ENCODE measurements around the gene TBC1D16.

The TBC1D16 gene

DNA sequence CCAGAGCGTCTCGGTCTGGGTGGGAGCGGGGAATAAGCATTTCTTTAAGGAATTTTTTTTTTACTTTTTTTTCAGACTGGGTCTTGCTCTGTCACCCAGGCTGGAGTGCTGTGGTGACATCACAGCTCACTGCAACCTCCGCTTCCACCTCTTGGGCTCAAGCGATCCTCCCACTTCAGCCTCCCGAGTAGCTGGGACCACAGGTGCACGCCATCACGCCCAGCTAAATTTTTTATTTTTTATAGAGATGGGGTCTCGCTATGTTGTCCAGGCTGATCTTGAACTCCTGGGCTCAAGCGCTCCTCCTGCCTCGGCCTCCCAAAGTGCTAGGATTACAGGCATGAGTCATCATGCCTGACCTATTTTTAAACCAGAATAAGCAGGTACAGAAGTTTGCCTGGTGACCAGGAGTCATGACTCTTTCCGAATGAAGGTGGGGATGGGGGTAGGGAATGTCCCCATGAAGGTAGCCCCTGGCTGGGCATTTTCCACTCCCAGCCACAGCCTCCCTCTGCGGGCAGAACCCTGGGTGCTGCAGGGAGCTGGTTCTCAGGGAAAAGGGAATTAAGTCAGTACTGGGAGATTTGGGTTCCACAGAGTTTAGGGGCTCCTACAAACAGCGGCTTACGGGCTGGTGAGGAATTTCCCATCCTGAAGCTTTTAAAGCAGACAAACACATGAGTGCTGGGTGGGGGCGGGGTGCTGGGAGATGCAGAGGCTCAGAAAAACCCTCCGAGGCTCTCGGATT is 48.3 kb downstream of the TBC1D16 start:
- no peaks in the 10 kb centered on the region for H3K36me3 Mint-ChIP-seq
- H3K4me3 Mint-ChIP-seq = no peak overlapping the region
- no peak for DNase-seq (ENCODE audit: low spot score in 2 of 2)
- ATAC-seq (ENCODE audit: low read depth) = no peak
- no peak overlapping the region for H3K27ac Mint-ChIP-seq
- peaks cover 2% of the 10 kb centered on the region for H3K27me3 Mint-ChIP-seq
- H3K9me3 Mint-ChIP-seq = no peaks in the 10 kb centered on the region
- H3K4me1 Mint-ChIP-seq = peaks cover 7% of the 10 kb centered on the region

DNA sequence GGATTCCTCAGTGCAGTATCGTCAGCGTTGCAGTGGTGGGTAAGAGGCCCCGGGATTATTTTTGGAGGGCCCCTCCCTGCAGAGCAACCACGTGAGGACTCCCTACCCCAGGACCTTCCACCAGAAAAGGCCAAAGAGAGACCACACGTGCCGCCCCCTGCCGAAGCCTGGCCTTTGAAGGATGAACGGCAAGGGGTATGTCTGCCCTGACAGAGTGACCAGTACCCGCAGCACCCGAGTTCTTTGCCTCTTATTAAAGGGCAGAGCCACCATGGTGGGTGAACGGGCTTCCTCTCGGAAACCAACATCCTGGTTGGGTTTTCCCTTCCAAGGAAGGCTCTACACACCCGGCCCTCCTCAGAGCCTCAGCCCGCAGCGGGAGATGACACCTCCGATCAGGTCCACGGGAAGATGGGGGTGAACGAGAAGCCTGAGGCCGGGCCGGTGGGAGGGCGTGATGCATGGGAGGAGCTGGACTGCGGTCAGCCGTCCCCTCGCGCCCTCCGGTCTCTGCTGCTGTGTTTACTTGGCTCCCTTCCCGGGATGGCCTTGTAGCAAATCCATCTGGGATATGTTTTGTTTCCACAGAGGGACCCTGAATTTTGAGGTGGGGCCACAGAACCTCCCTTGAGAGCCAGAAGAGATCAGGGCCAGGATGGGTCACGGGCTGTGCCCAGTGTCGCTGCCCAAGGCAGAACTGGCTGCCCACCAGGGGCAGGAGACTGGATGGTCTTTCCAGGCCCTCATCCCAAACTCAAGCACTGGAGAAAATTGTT is 49.1 kb downstream of the TBC1D16 start:
- no peaks in the 10 kb centered on the region for H3K9me3 Mint-ChIP-seq

GRCh38 chr17:79985943-79986391 is 49.7 kb downstream of the TBC1D16 start:
- H3K36me3 Mint-ChIP-seq = no peaks in the 10 kb centered on the region
- H3K27me3 Mint-ChIP-seq = peaks cover 2% of the 10 kb centered on the region
- DNase-seq (ENCODE audit: low spot score in 2 of 2) (no peak), ATAC-seq (ENCODE audit: low read depth) (no peak)
- no peak overlapping the region for H3K4me3 Mint-ChIP-seq
- no peaks in the 10 kb centered on the region for H3K4me1 Mint-ChIP-seq
- H3K27ac Mint-ChIP-seq = no peak overlapping the region
- no peaks in the 10 kb centered on the region for H3K9me3 Mint-ChIP-seq

More for the DNA sequence above, 49.1 kb downstream of the TBC1D16 start:
- Mint-ChIP-seq H3K27me3 (peaks cover 2% of the 10 kb centered on the region), H3K27ac (no peak overlapping the region), H3K36me3 (no peaks in the 10 kb centered on the region), H3K4me3 (no peak overlapping the region), H3K4me1 (peaks cover 4% of the 10 kb centered on the region)
- DNase-seq (ENCODE audit: low spot score in 2 of 2) (no peak), ATAC-seq (ENCODE audit: low read depth) (no peak)

DNA sequence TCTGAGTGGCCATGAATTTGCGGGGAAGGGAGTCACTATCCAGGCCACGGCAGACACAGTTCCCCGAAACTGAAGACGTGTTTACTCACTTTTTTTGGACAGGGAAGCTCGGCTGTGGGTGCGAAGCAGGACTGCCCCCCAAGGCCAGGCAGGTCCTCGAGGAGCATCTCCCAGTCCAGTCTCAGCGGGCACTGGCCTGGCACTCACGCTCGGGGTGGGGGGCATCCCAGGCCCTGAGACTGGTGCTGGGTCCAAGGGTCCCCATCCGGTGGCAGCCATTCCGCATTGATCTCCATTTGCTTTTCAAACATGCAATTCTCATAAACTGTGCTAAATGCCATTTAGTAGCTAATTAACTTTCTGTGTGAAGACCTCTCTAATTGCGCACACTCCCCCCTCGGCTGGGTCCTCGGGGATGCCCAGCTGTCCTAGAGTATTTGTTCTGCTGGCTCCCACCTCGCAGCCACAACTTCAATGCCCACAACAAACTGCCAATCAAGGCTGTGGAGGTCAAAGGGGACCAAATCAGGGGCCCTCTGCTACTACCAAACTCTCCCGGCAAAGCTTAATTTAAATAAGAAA is 50.2 kb downstream of the TBC1D16 start:
- H3K9me3 Mint-ChIP-seq = no peaks in the 10 kb centered on the region
- H3K4me1 Mint-ChIP-seq = no peaks in the 10 kb centered on the region
- no peak for ATAC-seq (ENCODE audit: low read depth)
- H3K4me3 Mint-ChIP-seq = no peak overlapping the region
- DNase-seq (ENCODE audit: low spot score in 2 of 2) = no peak
- peaks cover 2% of the 10 kb centered on the region for H3K27me3 Mint-ChIP-seq
- no peak overlapping the region for H3K27ac Mint-ChIP-seq
- H3K36me3 Mint-ChIP-seq = no peaks in the 10 kb centered on the region

- peaks cover 2% of the 10 kb centered on the region for H3K27me3 Mint-ChIP-seq
Measured at GRCh38 chr17:79984877-79985276, 50.8 kb downstream of the TBC1D16 start.

DNA sequence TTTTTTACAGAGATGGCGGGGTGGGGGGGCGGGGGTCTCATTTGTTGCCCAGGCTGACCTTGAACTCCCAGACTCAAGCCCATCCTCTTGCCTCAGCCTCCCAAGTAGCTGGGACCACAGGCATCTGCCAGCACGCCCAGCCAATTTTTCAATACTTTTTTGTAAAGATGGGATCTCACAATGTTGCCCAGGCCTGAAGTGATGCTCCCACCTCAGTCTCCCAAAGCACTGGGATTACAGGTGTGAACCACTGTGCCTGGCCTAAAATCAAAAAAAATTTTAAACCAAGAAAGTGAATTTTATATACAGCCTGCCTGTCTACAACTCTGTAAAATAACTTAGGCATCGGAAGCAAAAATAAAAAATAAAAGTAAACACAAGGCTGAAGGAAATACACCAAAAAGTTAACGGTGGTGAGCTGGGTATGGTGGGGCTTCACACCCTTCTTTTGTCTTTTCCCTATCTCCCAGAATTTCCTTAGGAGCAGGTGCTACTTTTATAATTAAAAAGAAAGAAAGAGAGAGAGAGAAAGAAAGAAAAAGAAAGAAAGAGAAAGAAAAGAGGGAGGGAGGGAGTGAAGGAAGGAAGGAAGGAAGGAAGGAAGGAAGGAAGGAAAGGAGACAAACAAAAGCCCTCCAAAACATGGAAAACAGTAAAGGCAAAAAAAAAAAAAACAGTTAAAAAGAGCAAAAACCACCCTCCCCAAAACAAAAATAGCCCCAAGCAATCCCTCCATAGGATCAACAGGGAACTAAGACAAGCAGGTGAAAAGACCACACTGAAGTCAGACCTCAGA is 51.4 kb downstream of the TBC1D16 start:
- DNase-seq (ENCODE audit: low spot score in 2 of 2) (no peak), ATAC-seq (ENCODE audit: low read depth) (no peak)
- no peaks in the 10 kb centered on the region for H3K4me1 Mint-ChIP-seq
- no peaks in the 10 kb centered on the region for H3K36me3 Mint-ChIP-seq
- no peaks in the 10 kb centered on the region for H3K9me3 Mint-ChIP-seq
- peaks cover 2% of the 10 kb centered on the region for H3K27me3 Mint-ChIP-seq
- no peak overlapping the region for H3K27ac Mint-ChIP-seq
- H3K4me3 Mint-ChIP-seq = no peak overlapping the region

More at GRCh38 chr17:79984877-79985276, 50.8 kb downstream of the TBC1D16 start:
- Mint-ChIP-seq H3K9me3 (no peaks in the 10 kb centered on the region), H3K4me1 (no peaks in the 10 kb centered on the region), H3K36me3 (no peaks in the 10 kb centered on the region), H3K27ac (no peak overlapping the region), H3K4me3 (no peak overlapping the region)
- DNase-seq (ENCODE audit: low spot score in 2 of 2) (no peak), ATAC-seq (ENCODE audit: low read depth) (no peak)

- ATAC-seq (ENCODE audit: low read depth) (no peak), DNase-seq (ENCODE audit: low spot score in 2 of 2) (no peak)
- H3K27me3 Mint-ChIP-seq = peaks cover 2% of the 10 kb centered on the region
- H3K9me3 Mint-ChIP-seq = no peaks in the 10 kb centered on the region
- H3K4me1 Mint-ChIP-seq = no peaks in the 10 kb centered on the region
- no peaks in the 10 kb centered on the region for H3K36me3 Mint-ChIP-seq
- H3K4me3 Mint-ChIP-seq = no peak overlapping the region
- no peak overlapping the region for H3K27ac Mint-ChIP-seq
Measured at GRCh38 chr17:79983456-79983855, 52.2 kb downstream of the TBC1D16 start.

DNA sequence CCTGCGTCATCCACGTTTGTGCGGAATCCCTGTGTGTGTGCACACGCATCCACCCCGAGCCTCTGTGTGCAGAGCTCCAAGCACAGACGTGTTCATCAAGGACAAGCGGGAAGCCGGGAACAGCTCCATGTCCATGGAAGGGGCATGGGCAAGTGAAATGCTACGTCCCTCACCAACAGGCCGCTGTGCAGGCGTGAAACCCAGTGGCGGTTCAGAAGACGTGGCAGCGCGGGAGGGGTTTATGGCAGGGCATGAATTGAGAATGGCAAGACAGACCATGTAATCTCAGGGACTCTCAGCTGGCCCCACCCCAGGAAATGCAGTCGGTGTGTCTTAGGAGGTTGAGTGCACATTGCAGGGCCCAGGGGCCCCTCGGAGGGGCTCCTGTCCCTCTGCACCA is 52.7 kb downstream of the TBC1D16 start:
- Mint-ChIP-seq H3K36me3 (peaks cover 2% of the 10 kb centered on the region), H3K4me1 (no peaks in the 10 kb centered on the region), H3K27ac (no peak overlapping the region), H3K9me3 (no peaks in the 10 kb centered on the region), H3K4me3 (no peak overlapping the region), H3K27me3 (peaks cover 2% of the 10 kb centered on the region)
- DNase-seq (ENCODE audit: low spot score in 2 of 2) = no peak
- ATAC-seq (ENCODE audit: low read depth) = no peak

DNA sequence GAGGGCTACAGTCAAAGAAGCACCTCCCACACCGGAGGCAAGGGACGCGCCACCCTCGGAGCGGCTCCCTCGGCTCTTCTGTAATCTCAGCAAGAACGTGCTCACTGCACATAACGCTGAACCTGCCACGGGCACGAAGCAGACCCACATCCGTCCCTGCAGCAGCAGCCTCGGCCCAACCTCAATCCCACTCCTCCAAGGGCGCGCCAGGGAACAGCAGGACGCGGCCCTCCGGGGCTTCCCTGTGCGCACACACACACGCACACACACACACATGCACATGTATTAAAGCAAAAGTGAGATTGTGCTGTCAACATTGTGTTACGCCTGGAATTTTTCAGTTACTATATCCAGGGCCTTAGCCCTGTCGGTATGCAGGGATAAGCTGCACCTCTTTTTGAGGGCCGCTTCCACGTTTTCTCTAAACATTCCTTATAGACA is 54.0 kb downstream of the TBC1D16 start:
- no peak overlapping the region for H3K27ac Mint-ChIP-seq
- ATAC-seq (ENCODE audit: low read depth) (no peak), DNase-seq (ENCODE audit: low spot score in 2 of 2) (no peak)
- H3K36me3 Mint-ChIP-seq = peaks cover 3% of the 10 kb centered on the region
- H3K4me3 Mint-ChIP-seq = no peak overlapping the region
- H3K4me1 Mint-ChIP-seq = no peaks in the 10 kb centered on the region
- peaks cover 2% of the 10 kb centered on the region for H3K27me3 Mint-ChIP-seq
- H3K9me3 Mint-ChIP-seq = no peaks in the 10 kb centered on the region

DNA sequence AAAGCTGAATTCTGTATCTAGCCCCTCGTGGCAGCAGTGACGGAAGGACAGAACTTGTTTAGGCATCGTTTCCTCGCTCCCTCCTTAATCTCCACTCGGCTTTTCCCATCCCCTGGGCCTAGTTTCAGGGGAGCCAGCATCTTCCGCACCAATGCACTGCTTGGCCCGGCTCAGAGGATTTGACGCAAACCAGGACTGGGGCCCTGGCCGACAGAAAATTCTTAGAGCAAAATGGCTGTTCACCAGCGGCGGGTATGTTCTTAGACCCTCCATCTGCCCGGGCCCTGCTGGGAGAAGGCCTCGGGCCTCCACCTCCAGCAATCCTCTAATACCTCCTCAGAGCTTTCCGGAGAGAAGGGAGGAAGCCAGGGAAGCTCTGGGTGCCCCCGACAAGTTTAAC is 54.6 kb downstream of the TBC1D16 start:
- Mint-ChIP-seq H3K9me3 (no peaks in the 10 kb centered on the region), H3K27me3 (peaks cover 2% of the 10 kb centered on the region), H3K4me1 (no peaks in the 10 kb centered on the region), H3K36me3 (peaks cover 3% of the 10 kb centered on the region), H3K4me3 (no peak overlapping the region), H3K27ac (no peak overlapping the region)
- DNase-seq (ENCODE audit: low spot score in 2 of 2) = no peak
- ATAC-seq (ENCODE audit: low read depth) = no peak

DNA sequence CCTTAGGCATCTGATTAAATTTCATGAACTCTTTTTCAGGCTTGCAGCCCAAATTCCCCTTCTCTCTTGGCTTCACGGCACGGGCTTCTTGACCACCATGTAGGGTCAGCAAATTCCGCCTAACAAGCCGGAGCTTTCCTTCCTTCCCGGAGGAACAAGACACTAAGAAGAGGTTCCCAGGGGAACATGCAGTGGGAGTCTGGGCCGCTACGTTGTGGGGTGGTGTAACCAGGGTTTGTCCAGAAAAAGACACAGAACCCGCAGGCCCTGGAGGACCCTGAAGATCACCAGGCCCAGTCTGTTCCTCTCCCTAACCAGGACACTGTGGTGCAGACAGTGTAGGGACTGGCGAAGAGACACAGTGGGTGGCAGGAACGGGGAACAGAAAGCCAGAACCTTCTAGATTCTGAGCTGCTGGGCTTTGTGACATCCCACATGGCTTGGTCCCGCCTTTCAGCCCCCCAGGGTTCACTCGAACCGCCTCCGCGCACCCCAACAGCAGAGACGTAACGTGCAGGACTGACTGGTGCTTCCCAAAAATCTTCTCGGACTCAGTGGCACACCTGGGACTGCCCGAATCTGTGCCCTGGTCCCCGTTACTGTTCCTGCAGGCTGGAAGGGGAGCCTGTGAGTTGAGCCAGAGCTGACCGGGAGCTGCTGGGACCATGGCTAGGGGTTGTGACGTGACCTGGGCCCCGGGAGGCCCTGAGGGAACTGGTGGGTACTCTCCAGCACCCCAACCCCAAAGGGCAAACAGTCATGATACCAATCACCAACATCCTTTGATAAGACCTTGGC is 55.2 kb downstream of the TBC1D16 start:
- no peak for DNase-seq (ENCODE audit: low spot score in 2 of 2)
- no peak overlapping the region for H3K27ac Mint-ChIP-seq

GRCh38 chr17:79979816-79980215 is 55.9 kb downstream of the TBC1D16 start:
- peaks cover 2% of the 10 kb centered on the region for H3K27me3 Mint-ChIP-seq
- ATAC-seq (ENCODE audit: low read depth) (no peak), DNase-seq (ENCODE audit: low spot score in 2 of 2) (no peak)
- H3K27ac Mint-ChIP-seq = no peak overlapping the region
- H3K4me3 Mint-ChIP-seq = no peak overlapping the region
- H3K36me3 Mint-ChIP-seq = peaks cover 3% of the 10 kb centered on the region
- H3K9me3 Mint-ChIP-seq = no peaks in the 10 kb centered on the region
- H3K4me1 Mint-ChIP-seq = no peaks in the 10 kb centered on the region

More for the DNA sequence above, 55.2 kb downstream of the TBC1D16 start:
- H3K4me1 Mint-ChIP-seq = no peaks in the 10 kb centered on the region
- peaks cover 2% of the 10 kb centered on the region for H3K27me3 Mint-ChIP-seq
- H3K9me3 Mint-ChIP-seq = no peaks in the 10 kb centered on the region
- H3K4me3 Mint-ChIP-seq = no peak overlapping the region
- ATAC-seq (ENCODE audit: low read depth) = no peak
- peaks cover 3% of the 10 kb centered on the region for H3K36me3 Mint-ChIP-seq

DNA sequence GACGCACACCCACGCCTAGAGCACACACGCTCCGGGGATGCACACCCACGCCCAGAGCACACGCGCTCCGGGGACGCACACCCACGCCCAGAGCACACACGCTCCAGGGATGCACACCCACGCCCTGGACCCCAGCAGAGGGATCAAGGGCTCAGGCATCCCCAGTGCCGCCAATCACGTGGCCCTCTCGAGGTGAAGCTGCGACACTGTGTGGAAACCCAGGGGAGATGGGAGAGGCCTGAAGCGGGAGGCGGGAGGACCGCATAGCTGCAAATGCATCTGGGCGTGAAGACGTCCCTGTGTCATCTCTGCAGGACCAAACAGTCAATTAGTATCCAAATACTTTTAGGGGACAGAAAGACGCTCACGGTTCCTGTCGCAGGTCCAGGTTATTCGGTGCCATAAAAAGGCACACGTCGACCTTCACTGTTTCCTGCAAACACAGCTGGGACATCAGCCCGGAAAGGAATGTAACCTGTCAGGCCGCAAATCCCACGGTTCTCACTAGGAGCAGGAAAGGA is 56.4 kb downstream of the TBC1D16 start:
- no peaks in the 10 kb centered on the region for H3K4me1 Mint-ChIP-seq
- H3K27ac Mint-ChIP-seq = no peak overlapping the region
- no peaks in the 10 kb centered on the region for H3K9me3 Mint-ChIP-seq
- DNase-seq (ENCODE audit: low spot score in 2 of 2) = no peak
- H3K4me3 Mint-ChIP-seq = no peak overlapping the region
- no peak for ATAC-seq (ENCODE audit: low read depth)
- peaks cover 3% of the 10 kb centered on the region for H3K36me3 Mint-ChIP-seq
- H3K27me3 Mint-ChIP-seq = peaks cover 2% of the 10 kb centered on the region
